AG09319 (cell line): ENCODE results near the gene PPP1R27.

Experiments
- DNase-seq: peaks from one replicate; pipeline ENCODE4 v3.0.0-alpha.2; 2010; ENCODE audit warnings: low read depth; ENCODE audit errors: extremely low read depth
- TF ChIP-seq, protein P1 (sequence below): IDR thresholded peaks from 2 replicates; pipeline ENCODE4 v1.5.1; 2011; ENCODE audit warnings: low read depth, mild to moderate bottlenecking, inconsistent platforms, low read length, moderate library complexity

Gene PPP1R27, protein sequence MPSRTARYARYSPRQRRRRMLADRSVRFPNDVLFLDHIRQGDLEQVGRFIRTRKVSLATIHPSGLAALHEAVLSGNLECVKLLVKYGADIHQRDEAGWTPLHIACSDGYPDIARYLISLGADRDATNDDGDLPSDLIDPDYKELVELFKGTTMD

DNA sequence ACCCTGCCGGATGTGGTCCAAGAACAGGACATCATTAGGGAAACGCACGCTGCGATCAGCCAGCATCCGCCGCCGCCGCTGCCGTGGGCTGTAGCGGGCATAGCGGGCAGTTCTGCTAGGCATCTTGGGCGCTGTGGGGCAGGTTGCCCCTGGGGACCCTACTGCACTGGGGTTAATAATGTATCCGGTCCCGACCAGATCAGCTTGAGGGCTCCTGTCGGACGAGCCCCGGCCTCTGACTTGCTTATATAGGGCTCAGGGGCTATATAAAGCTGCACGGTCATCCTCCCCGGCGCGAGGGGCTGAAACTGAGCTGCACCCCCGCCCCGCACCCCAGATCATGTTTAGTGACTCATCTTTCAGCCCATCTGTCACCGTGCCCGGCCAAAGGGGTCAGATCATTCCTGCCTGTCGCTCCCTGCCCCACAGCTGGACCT is at the start of gene PPP1R27:
TSS of gene PPP1R27 (minus strand) at position 220 of the 437 bp plus-strand sequence. CDS start at position 123, 97 bp downstream.
- TF ChIP-seq, protein P1, sequence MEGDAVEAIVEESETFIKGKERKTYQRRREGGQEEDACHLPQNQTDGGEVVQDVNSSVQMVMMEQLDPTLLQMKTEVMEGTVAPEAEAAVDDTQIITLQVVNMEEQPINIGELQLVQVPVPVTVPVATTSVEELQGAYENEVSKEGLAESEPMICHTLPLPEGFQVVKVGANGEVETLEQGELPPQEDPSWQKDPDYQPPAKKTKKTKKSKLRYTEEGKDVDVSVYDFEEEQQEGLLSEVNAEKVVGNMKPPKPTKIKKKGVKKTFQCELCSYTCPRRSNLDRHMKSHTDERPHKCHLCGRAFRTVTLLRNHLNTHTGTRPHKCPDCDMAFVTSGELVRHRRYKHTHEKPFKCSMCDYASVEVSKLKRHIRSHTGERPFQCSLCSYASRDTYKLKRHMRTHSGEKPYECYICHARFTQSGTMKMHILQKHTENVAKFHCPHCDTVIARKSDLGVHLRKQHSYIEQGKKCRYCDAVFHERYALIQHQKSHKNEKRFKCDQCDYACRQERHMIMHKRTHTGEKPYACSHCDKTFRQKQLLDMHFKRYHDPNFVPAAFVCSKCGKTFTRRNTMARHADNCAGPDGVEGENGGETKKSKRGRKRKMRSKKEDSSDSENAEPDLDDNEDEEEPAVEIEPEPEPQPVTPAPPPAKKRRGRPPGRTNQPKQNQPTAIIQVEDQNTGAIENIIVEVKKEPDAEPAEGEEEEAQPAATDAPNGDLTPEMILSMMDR, result no peak
- no peak for DNase-seq

DNA sequence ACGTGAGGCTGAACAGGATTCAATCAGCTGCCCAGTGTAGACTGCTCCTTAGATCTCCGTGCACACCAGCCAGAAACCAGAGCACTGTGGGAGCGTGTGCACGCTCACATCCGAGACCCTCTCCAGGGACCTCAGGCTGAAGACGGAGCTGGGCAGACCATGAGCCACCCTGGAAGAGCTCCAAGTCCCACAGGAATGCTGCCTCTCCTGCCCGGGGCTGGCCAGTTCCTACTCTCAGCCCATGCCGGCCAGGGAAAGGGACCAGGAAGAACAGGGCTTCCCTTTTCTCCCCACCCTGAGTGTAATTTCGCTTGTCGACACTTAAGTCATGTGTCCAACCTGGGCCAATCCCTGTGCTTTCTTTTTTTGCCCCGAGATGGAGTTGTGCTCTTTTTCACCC is 49.7 kb upstream of the PPP1R27 start:
- no peak for DNase-seq
- TF ChIP-seq, protein P1, result no peak

DNA sequence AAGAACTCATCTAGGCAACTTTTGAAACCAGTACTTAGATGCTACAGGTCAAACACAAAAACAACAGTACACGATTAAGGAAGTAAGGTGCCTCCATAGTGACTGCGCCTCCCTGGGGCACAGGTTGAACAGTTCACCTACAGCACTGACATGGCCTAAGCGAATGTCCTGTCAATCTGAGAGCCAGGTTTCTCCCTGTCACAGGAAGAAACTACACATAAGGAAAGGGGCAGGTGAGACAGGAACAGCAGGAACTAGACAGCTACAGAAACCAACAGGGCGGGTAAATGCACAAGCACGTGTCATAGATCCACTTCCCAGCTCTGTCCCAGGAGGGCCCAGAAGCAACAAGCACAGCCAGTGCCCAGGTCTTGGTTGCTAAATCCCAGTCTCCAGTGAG is 44.3 kb upstream of the PPP1R27 start:
- TF ChIP-seq, protein P1, result no peak
- DNase-seq, result no peak

DNA sequence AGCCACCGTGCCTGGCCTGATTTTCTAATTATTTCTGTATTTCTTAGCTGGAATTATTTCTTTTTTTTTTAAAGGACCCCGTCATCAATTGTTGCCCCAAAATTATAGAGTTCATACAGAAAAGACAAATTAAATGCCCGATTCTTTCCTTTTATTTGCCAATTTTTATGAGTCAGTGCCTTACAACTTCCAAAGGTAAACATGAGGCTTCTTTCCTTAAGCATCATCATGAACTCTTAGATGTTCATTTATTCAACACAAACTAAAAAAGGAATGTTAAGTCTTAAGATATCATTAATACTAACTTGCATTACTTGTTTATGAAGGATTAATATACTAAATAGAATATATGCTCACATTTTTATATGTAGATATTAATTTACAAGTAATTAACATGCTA is 43.4 kb upstream of the PPP1R27 start:
- no peak for DNase-seq
- TF ChIP-seq, protein P1, result no peak

DNA sequence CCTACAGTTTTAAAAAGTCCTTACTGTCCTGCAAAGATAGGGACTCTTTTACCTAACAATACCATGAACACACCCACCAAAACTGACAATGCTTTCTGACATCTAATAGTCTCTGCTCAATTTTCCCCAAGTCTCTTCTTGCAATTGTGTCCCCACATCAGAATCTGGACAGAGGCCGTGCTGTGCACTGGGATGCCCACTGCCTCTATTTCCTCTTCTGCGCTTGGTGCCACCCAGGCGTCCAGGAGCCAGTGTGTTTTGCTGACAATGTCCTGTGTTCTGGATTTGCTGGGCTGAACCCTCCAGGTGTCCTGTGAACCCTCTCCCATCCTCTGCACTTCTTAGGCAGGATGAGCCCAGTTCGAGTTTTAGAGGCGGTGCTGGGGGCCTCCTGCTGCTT is 42.7 kb upstream of the PPP1R27 start:
- no peak for DNase-seq
- TF ChIP-seq, protein P1, result no peak

DNA sequence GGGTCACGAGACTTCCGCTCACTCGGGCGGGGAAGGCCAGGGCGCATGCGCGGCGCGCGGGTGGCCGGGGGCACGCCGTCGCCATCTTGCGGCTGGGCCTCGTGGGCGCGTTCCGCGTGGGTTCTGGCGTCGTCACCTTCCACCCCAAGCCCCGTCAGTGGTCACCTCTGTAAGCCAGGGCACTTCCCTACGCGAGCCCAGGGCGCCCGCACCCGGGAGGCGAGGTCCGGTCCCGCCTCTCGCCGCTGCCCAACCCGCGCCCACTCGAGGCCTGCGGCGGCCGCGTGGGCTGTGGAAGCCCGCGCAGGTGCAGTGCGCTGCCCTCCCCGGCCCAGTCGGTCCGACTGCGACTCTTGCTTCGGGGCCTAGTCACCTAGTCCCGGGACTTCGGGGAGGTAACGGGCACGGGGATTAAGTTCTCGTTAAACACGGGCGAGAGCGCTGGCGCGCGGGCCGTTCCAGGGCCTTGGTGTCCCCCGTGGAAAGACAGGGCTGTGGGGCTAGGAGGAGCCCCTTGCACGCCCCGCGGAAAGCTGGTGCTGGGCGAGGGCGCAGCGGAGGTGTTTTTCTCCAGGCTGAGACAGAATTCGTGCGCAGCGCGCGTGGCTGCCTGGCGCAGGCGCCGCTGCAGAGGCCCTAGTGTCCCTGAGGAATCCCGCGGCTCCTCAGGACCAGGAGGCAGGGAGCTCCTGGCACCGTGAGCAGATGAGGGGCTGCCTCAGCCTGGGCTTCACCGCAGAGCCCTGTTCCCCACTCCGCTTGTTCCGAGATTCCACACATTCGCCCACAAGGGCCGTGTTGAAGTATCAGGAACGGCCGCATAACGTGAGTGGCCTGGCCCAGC is 36.8 kb upstream of the PPP1R27 start:
- DNase-seq, result peak; percentile 74

More for the DNA sequence above, 36.8 kb upstream of the PPP1R27 start:
- TF ChIP-seq, protein P1, result peak; percentile 21
